SU-DHL-6 (cell line): ENCODE data around the gene FAM98C.
"Not testable (repeated sequence)": the region's sequence is repeated elsewhere in the genome, so short reads cannot be mapped to it uniquely, and the experiment has no call there.

Experiments used
- H2AFZ ChIP-seq: fragments of 200-600 bp; sonication (generic); 2 replicates; pipeline ENCODE4 v1.6.1; 2014; ENCODE audit warnings: low read depth, mild to moderate bottlenecking, moderate library complexity, mixed read lengths, antibody characterized with exemption, low read length; ENCODE audit not compliant: severe bottlenecking
- H3F3A ChIP-seq: fragments of 200-600 bp; shearing (Covaris generic); 2 replicates; pipeline ENCODE4 v1.6.0; 2016; ENCODE audit warnings: antibody characterized with exemption, mild to moderate bottlenecking; ENCODE audit not compliant: insufficient read depth
- H3K27ac ChIP-seq: fragments of 200-600 bp; sonication (generic); 2 replicates; pipeline ENCODE4 v1.5.1; 2016; ENCODE audit warnings: low read depth, mild to moderate bottlenecking, low read length, moderate library complexity, mixed read lengths
- H3K27me3 ChIP-seq: fragments of 200-600 bp; sonication (generic), shearing (Covaris generic); 2 replicates; pipeline ENCODE4 v1.6.0; 2014; ENCODE audit warnings: mild to moderate bottlenecking, low read length
- H3K36me3 ChIP-seq: fragments of 200-600 bp; sonication (generic); 2 replicates; pipeline ENCODE4 v1.6.1; 2014; ENCODE audit warnings: mild to moderate bottlenecking, low read length, mixed read lengths
- H3K4me2 ChIP-seq: fragments of 300-600, 200-600 bp; shearing (Covaris generic), sonication (generic); 2 replicates; pipeline ENCODE4 v1.6.0; 2014; ENCODE audit warnings: low read length, low read depth, mild to moderate bottlenecking; ENCODE audit not compliant: poor library complexity, severe bottlenecking
- H3K4me3 ChIP-seq: fragments of 200-600 bp; sonication (generic); 2 replicates; pipeline ENCODE4 v1.5.1; 2014; ENCODE audit warnings: antibody characterized with exemption, low read length, mild to moderate bottlenecking, mixed read lengths; ENCODE audit not compliant: insufficient read depth, poor library complexity, severe bottlenecking
- H3K79me2 ChIP-seq: fragments of 200-600 bp; sonication (generic); 2 replicates; pipeline ENCODE4 v1.6.1; 2014; ENCODE audit warnings: mild to moderate bottlenecking, low read length, moderate library complexity; ENCODE audit not compliant: insufficient read depth
- H3K9ac ChIP-seq: fragments of 200-600 bp; sonication (generic); 2 replicates; pipeline ENCODE4 v1.7.0; 2014; ENCODE audit warnings: mild to moderate bottlenecking, low read length
- H3K9me2 ChIP-seq: fragments of 200-600 bp; sonication (generic); replicated peaks from 2 replicates; pipeline ENCODE4 v1.6.1; 2014; ENCODE audit warnings: low read length; ENCODE audit not compliant: insufficient read depth
- H3K9me3 ChIP-seq: fragments of 200-600 bp; sonication (generic); 2 replicates; pipeline ENCODE4 v1.6.1; 2014; ENCODE audit warnings: low read length, mixed read lengths; ENCODE audit not compliant: insufficient read depth
- H4K20me1 ChIP-seq: fragments of 200-600 bp; sonication (generic); 2 replicates; pipeline ENCODE4 v1.6.1; 2014; ENCODE audit warnings: low read depth, mild to moderate bottlenecking, antibody characterized with exemption, low read length, moderate library complexity, mixed read lengths
- CTCF ChIP-seq: fragments of 200-600 bp; sonication (generic); IDR thresholded peaks from one replicate; pipeline ENCODE4 v1.5.1; 2017; ENCODE audit warnings: antibody characterized with exemption, mild to moderate bottlenecking, low read length, moderate library complexity; ENCODE audit not compliant: insufficient read depth, poor library complexity, severe bottlenecking
- EZH2phosphoT487 ChIP-seq: fragments of 200-600 bp; sonication (generic), shearing (Covaris generic); conservative IDR thresholded peaks from 2 replicates; pipeline ENCODE4 v1.6.1; 2018; ENCODE audit warnings: mild to moderate bottlenecking, antibody characterized with exemption, low read length, moderate library complexity, mixed read lengths

FAM98C gene

GRCh38 chr19:38425810-38426466 lies 23.0 kb downstream of the FAM98C start, which contains the start of gene RASGRP4:
TSS of gene RASGRP4 (minus strand) at chr19:38426219. CDS start at chr19:38426091, 128 bp downstream.
- Histone ChIP-seq H3K4me3 (no peak within 1 kb of the TSS), H2AFZ (no peak within 1 kb of the TSS), H3K4me2 (no peak within 1 kb of the TSS), H3K79me2 (no peaks in the 10 kb centered on the region), H3K9me2 (no peaks in the 10 kb centered on the region), H3F3A (no peaks in the 10 kb centered on the region), H3K27ac (no peak within 1 kb of the TSS), H4K20me1 (no peaks in the 10 kb centered on the region), H3K9me3 (no peaks in the 10 kb centered on the region), H3K36me3 (no peaks in the 10 kb centered on the region), H3K9ac (no peak within 1 kb of the TSS), H3K27me3 (no peaks in the 10 kb centered on the region)
- TF ChIP-seq EZH2phosphoT487 (no peak), CTCF (no peak)

- H3K4me3 ChIP-seq, H3K79me2 ChIP-seq, H4K20me1 ChIP-seq, H3K36me3 ChIP-seq, H3K4me2 ChIP-seq, H3K27ac ChIP-seq, H3K9me3 ChIP-seq, H2AFZ ChIP-seq, H3K9ac ChIP-seq, H3K27me3 ChIP-seq, H3F3A ChIP-seq, H3K9me2 ChIP-seq: not testable (repeated sequence)
These were observed 24.3 kb downstream of the FAM98C start for GRCh38 chr19:38427035-38427677.

GRCh38 chr19:38429055-38429810 lies 26.3 kb downstream of the FAM98C start:
- Histone ChIP-seq H3K4me3 (no peak overlapping the region), H3K27me3 (no peaks in the 10 kb centered on the region), H3K9ac (no peak overlapping the region), H2AFZ (no peak overlapping the region), H4K20me1 (no peaks in the 10 kb centered on the region), H3K9me2 (no peaks in the 10 kb centered on the region), H3K9me3 (no peaks in the 10 kb centered on the region), H3K27ac (no peak overlapping the region), H3K4me2 (no peak overlapping the region), H3F3A (no peaks in the 10 kb centered on the region), H3K36me3 (no peaks in the 10 kb centered on the region), H3K79me2 (no peaks in the 10 kb centered on the region)
- TF ChIP-seq CTCF (no peak), EZH2phosphoT487 (no peak)

- Histone ChIP-seq H3K9ac (no peak overlapping the region), H3K79me2 (no peaks in the 10 kb centered on the region), H3K4me2 (no peak overlapping the region), H3K36me3 (no peaks in the 10 kb centered on the region), H3K27me3 (no peaks in the 10 kb centered on the region), H3K27ac (no peak overlapping the region), H3K4me3 (no peak overlapping the region), H4K20me1 (no peaks in the 10 kb centered on the region), H3K9me3 (no peaks in the 10 kb centered on the region), H2AFZ (no peak overlapping the region), H3K9me2 (no peaks in the 10 kb centered on the region), H3F3A (no peaks in the 10 kb centered on the region)
- TF ChIP-seq EZH2phosphoT487 (no peak), CTCF (no peak)
These were observed 26.9 kb downstream of the FAM98C start for GRCh38 chr19:38429811-38430156.
